Lung microvascular endothelial cell (primary cell): Measurements from ENCODE around the gene PIF1. TPM values are rescaled to one million over a fixed set of nuclear protein-coding genes. Genes with fewer than 3 reads are reported as not detected.
"Not testable (repeated sequence)": the region's sequence is repeated elsewhere in the genome, so short reads cannot be mapped to it uniquely, and the experiment has no call there.

Source experiments
- DNase-seq, 2 donors: peaks; one replicate each; pipeline versions ENCODE4 v3.0.0 to v3.0.0-alpha.2; 2010; ENCODE audit warnings: low read depth in 2 of 2
- total RNA-seq: library from RNA; depleted of rRNA; stranded (reverse); fragments of >200 nt; gene quantifications from 2 replicates; pipeline ENCODE4 v1.2.1, GENCODE V29; 2014

Gene PIF1
- total RNA-seq, 1 donor from 2014 or later = 1.8 TPM

DNA sequence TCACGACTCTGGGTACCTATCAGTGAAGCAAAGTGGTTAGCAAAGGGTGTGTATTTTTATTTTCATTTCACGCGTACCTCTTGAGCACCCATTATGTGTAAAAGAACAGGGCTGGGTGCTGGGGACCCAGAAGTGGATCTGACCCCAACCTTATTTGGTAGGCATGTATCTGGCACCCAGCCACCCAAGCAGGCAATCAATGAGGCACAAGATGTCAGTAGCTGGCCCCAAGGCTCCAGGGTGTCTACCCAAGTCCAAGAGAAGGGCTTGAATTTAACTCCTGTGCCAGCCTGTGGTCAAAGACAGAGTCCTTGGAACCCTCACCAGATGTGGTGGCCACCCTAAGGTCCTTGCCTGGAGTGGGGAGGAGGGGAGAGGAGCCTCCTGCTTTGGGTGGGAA lies 22.0 kb upstream of the PIF1 start:
- DNase-seq = no peak

DNA sequence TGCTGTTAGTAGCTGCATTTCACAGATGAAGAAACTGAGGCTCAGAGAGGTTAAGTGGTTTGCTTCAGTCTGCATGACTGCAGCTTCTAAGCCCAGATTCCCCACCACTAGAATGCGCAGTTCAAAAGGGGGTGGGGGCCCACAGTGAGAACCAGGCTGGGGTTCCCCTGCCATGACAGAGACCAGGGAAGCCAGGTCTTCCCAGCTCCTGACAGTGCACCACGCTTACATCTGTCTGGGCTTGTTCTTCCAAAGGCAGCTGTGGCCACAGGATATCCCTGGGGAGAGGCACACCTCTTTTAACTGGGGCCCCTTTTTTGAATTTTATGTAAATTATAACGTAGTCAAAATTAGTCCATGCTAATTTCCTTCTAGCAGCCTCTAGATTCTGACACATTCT lies 21.6 kb upstream of the PIF1 start:
- DNase-seq = no peak

DNA sequence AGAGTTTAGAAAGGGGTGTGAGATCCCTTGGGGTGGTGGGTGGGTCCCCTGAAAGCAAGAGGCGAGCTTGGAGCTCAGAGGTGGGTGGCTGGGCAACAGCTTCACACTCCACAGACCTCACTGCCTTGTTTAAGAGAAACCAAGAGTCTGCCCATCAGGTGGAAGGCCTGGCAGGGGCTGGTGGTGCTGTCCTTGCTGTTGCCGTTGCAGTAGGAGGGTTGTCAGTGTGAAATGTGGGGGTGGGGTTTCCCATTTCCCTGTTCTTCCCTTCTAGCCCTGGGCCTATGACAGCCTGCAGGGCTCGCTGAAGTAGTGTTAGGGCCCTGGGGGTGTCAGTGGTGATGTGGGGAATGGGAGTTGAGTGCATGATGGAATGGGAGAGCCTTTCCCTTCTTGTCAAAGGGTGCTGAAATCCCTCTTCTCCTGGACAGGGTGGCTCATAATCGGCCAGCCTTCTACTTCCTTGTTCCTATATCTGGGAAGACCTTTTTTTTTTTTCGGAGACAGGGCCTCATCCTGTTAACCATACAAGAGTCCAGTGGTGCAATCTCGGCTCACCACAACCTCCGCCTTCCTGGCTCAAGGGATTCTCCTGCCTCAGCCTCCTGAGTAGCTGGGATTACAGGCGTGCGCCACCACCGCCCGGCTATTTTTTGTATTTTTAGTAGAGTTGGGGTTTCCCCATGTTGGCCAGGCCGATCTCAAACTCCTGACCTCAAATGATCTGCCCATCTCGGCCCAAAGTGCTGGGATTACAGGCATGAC lies 20.6 kb upstream of the PIF1 start:
- no peak for DNase-seq

DNA sequence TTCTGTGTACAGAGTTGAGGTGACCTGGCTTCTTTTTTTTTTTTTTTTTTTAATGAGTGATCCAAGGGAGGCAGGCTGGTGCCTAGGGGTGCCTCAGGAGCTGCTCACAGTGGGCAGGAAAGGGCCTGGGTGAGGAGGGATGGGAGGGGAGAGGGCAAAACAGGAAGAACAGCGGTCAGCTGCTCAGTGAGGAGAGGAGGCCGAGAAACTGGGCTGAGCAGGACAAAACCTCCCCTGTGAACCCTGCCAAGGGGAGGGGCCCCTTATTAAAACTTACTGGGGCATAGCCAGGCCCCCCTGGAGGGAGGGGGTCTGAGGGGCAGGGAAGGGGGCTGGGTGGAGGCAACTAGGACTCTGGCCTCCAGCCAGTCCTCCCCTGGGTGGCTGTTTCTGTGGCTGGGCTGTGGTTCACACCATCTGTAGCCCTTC lies 19.8 kb upstream of the PIF1 start:
- DNase-seq = peak in 1 of 2 donors; percentile 45

DNA sequence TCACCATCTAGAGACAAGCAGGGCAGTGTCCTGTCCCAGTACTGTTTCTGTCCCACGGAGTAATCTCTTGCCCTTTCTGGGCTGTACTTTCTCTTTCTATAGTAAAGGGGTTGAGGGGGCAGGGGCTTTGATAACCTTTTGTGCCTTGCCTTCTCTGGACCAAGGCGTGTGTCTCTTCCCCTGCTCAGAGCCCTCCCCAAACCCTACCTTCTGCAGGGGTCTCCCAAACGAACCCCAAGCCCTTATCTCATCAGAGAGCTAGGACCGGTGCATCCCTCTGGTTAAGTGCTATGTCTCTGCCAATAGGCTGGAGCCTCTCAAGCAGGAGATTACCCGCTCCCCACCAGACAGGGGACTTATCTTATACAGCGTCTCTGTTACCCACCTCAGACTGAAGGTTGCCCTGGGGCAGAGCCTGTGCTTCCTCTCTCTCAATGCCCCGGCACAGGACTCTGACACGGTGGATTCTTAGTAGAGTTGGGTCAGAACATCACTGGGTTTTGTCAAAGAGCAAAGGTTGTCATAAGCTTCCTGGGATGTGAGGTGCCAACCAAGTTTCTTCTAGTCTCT lies 19.2 kb upstream of the PIF1 start:
- no peak for DNase-seq

DNA sequence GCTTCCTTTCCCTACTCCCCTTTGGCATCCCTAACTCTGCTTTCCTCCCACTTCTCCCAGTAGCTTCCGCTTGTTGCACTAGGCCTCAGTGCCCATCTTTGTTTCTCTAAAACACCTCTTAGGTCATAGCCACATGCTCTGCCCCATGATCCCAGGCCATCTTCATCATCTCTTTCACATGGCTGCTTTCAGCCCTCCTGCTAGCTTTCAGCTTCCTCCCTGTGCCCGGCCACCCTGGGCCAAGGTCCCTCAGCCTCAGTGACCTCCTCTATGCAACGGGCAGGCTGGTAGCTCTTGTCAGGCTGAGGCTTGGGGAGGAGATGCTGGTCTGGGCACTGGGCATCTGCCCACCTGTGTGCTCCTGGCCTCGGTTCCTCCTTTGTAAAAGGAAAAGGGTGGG lies 18.5 kb upstream of the PIF1 start:
- DNase-seq = no peak

DNA sequence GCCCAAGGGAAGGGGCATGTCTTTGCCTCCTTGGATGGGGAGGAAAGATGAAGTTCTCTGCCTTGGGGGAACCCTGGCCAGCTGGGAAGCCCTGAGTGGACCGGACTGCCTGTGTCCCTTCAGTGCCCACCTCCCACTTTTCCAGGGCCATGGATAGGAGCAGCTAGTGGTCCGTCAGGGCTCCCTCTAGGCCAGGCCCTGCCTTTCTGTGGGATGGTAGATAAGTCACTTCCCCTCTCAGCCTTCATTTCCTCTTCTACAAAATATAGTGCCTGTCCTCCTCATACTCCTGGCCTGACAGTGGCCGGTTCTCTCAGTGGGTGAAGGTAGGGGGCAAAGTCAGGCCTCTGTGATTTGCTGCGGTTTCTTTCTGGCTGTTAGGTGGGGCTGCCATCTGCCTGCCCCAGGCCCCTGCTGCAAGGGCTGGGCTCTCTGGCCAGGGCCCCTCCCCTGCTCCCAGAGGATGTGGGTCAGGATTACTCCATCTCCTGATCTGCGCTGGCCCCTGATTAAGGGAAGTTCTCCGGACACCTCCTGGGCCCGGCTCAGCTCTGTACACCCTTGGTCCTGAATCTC lies 17.6 kb upstream of the PIF1 start:
- DNase-seq = peak; percentile 61 to 84

DNA sequence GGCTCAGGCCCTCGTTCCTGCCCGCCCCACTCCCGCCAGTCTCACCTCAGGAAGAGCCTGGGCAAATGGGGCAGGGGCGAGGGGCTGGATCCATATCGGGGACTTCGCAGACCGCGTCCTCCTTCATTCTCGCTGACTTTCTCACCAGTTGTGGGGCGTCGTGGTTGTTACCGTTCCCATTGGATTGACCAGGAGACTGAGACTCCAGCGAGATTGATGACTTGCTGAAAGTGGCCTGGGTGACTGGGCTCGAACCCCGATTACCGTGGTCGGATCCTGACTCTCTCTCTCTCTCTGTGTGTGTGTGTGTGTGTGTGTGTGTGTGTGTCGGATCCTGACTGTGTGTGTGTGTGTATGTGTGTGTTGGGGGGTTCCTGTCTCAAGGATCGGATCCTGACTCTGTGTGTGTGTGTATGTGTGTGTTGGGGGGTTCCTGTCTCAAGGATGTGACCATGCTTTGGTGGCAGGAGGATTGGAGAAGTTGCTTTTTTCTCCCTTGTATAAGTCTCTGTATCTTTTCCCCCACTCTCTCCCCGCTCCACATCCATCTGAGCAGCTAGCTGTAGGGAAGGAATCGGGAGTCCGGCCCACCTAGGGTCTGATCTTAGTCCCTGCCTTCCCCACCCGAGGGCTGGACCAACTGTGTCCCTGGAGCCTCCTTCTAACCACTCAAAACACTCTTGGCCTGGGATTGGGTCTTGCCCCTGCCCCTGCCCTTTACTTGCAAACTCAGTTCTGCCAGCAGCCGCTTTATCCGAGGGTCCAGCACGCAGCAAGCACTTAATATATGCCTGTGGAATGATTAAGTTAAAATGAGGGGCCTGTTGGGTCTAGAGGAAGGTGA lies 16.9 kb upstream of the PIF1 start:
- DNase-seq = peak; percentile 48 to 49

DNA sequence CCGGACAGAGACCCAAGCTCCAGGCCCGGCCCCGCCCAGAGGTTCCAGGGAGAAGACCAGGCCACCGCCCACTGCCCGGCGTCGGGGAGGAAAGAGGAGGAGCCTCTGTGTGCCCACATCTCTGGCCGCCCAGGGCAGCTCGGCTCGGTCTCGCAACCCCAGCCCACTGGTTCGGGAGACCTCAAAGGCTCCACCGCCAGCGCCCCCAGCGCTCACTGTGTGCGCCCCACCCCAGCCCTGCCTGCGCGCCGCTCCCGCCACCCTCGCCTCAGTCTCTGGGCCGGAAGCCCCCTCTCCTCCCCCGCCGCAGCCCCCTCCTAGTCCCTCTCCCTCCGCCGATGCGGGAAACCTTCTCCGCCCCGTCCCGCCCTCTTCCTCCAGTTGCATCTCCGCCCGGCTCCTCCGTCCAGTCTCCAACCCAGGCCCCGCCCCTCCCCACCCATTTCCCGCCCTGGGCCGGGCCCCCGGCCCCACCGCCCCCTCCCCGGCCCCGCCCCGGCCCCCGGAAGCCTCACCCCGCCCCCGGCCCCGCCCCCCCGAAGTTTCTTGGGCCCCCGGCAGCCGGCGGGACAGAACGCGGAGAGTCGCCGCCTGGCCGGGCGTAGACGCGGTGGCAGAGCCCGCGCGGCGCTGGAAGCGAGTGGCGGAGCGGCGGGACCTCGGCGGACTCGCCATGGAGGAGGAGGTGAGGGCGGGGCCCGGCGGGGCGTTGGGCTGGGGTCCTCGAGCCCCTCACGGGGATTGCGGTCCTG lies 16.1 kb upstream of the PIF1 start, which contains the start of gene PLEKHO2:
PLEKHO2 (plus strand) TSS at position 572 of the 752 bp plus-strand sequence; CDS start at position 674, 102 bp downstream.
- DNase-seq = peak; percentile 83 to 95

DNA sequence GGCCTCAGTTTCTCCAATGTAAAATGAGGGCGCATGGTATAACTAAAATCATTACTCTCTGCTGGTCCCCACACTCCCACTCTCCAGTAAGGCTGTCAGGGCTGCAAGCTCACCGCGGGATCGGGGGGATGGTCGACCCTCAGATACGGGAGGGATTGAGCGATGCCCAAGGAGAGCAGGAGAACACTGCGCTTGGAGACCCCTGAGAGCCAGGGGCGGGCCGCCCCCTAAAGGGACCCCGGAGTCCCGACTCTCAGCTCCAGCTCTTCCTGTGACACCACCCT lies 15.6 kb upstream of the PIF1 start:
- no peak for DNase-seq

DNA sequence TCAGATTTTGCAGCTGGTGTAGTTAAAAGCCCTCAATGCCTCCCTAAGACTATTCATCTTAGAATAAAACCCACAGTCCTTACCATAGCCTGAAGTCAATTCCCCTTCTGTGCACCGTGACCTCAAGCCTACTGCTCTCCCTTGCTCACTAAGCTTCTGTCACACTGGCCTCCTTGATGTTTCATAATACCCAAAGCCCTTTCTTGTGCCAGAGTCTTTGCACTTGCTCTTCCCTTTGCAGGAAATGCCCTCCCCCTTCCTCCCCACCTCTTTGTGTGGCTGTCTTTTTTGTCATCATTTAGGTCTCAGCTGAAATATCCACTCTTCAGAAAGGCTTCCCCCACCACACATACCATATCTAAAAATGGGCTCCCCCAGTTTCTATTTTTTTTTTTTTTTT lies 12.1 kb upstream of the PIF1 start:
- DNase-seq = no peak

DNA sequence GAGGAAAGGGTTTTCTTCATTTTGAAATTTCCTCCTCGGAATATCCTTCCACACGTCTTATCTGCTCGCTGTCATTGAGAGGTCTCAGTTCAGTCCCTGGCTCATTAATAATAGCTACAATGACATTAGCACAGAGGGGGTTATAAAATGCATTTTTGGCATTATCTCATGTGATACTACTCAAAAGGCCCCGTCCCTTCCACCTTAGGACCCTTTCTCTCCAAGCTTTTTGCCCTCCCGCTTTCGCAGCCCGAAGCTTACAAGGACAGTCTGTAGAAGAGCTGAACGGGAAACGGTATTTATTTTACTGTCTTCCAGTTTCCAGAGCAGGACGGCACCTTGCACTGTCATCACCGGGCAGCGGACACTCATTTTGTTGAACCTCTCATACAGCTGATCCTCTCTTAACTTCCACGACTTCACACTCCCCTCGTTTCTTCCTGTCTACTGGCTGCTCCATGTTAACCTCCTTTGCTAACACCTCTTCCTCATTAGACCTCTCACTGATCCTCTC lies 10.6 kb upstream of the PIF1 start:
- DNase-seq = peak in 1 of 2 donors; percentile 20

DNA sequence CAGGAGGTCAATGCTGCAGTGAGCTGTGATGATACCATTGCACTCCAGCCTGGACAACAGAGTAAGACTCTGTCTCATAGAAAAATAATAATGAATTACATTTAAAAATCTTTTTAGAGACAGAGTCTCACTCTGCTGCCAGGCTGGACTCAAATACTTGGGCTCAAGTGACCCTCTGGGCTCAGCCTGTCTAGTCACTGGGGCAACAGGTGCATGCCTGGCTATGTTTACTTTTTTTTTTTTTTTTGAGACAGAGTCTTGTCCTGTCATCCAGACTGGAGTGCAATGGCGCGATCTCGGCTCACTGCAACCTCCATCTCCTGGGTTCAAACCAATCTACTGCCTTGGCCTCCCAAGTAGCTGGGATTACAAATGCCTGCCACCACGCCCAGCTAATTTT lies 8.2 kb upstream of the PIF1 start:
- no peak for DNase-seq

DNA sequence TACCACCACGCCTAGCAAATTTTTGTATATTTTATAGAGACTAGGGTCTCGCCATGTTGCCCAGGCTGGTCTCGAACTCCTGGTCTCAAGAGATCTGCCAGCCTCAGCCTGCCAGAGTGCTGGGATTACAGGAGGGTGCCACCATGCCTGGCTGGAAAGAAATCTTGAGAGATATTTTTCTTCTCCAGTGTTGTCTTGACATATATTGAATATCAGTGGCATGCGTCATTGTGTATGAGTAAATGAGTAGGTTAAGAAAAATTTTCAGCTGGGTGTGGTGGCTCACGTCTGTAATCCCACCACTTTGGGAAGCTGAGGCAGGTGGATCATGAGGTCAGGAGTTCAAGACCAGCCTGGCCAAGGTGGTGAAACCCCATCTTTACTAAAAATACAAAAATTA lies 3.5 kb upstream of the PIF1 start:
- DNase-seq = no peak

DNA sequence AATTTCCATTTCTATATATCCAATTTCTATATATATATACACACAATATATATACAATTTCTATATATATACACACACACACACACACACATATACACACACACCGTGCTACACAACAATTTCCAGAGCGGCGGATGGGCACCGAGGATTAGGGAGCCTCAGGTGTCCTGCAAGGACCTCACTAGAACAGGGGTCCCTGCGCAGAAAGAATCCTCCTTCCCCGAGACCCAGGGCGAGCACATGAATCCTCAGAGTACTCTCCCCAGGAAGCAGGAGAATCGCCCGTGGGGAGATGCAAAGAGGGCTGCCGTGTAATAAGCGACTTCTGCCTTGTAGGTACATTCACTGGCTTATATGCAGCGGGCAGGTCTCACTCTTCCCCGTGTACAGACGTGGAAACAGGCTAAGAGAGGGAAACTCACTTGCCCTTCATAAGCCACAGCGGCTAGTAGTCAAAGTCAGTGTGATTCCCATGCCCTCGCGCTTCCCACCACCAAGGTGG lies 467 bp downstream of the PIF1 start:
- peak; percentile 12 to 31 for DNase-seq

DNA sequence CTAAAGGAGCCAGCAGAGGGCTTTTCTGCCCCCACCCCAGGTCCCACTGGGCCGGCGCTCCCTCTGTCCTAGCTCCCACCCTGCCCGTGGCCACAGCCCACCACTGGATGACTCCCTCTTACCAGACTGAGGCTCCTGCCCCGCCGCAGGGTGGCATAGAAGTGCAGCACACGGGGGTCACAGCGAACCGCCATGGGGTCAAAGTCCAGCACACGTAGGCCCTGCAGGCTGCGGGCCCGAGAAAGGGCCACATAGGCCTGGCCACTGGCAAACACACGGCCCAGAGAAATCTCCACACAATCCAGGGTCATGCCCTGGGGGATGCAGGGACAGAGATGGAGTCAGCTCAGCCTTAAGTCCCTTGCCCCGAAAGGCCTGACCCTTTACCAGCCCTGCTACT lies 9.0 kb downstream of the PIF1 start:
- no peak for DNase-seq

DNA sequence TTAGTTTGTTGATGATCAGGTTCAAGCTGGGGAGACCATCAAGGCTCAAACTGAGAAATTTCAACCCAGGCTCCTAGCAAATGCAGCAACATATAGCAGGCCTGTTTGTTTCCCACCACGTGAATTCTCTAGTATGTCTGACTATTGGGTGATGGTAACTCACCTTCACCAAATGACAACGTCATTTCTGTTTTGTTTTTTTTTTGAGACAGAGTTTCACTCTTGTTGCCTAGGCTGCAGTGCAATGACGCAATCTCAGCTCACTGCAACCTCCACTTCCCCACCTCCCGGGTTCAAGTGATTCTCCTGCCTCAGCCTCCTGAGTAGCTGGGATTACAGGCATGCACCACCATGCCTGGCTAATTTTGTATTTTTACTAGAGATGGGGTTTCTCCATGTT lies 10.5 kb downstream of the PIF1 start:
- not testable (repeated sequence) for DNase-seq

DNA sequence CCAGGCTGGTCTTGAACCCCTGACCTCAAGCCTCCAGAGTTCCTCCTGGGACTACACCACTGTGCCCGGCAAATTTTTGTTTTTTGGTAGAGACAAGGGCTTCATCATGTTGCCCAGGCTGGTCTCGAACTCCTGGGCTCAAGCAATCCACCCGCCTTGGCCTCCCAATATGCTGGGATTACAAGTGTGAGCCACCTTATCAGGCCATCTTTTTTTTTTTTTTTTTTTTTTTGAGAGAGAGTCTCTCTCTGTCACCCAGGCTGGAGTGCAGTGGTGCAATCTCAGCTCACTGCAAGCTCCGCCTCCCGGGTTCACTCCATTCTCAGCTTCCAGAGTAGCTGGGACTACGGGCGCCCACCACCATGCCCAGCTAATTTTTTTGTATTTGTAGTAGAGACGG lies 11.2 kb downstream of the PIF1 start:
- not testable (repeated sequence) for DNase-seq

DNA sequence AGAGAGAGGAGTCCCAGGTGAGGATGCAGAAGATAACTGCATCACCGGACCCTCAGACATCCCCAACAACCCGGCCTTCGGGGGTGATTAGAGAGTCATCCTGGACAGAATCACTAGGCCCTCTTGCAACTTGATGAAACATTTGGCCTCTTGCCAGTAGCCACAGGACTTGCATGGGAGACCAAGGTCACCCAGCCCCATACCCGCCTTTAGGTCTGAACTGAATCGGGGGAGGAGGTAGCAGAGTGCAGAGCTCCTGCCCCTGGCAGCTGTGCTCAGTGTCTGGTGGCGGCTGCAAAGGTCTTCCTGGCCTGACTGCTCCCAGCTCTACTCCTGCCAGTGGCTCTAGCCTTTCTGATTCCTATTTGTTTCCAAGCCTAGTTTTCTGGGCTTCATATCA lies 12.4 kb downstream of the PIF1 start:
- DNase-seq = no peak

DNA sequence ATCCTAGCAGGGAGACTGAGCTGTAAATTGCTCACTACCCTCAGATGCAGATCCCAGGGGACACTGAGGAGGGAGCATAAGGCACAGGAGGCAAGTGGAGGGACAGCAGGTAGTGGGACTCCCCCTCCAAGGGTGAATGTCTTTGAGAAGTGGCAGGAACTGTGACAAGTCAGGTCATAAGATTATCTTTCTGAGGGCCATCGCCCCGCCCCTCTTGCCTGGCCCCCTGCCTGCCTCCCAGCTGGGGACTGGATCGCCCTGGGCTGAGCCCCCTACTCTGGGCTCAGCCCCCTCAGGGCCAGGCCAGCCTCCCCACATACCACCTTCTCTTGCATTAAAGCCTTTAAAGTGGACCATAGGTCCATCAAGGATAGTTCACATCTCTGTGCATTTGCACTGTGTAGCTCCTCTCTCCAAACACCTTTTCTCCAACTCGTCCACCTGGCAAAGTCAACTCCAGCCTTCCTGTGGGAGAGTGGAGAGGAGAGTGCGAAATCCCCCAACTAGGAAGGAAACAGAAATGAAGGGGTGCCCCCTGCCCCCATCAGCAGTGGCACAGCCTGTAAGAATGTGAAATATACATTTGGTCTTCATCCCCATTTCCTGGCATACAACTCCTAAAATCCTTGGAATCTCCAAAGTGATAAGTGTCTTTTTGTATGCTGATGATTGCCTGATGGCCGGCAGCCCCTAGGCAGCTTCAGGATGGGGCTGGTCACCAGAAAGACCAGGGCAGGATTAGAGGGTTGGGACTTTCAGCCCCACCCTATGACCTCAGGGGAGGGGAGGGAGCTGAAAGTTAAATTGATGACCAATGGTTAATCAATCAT lies 14.7 kb downstream of the PIF1 start:
- DNase-seq = no peak
